Fibroblast of the aortic adventitia (primary cell): ENCODE data around the gene DPH6. TPM values are rescaled to one million over a fixed set of nuclear protein-coding genes. Genes with fewer than 3 reads are reported as not detected.
A peak's percentile ranks its signal among the peaks of the same experiment; 100 is the strongest.

ENCODE experiments used
- DNase-seq: peaks from one replicate; pipeline ENCODE4 v3.0.0-alpha.2; 2010; ENCODE audit warnings: low read depth
- H3K4me3 ChIP-seq: 2 replicates; pipeline ENCODE4 v1.5.1; 2011; ENCODE audit warnings: low read depth, mild to moderate bottlenecking, control low read depth, low read length, moderate library complexity
- total RNA-seq: library from RNA; depleted of rRNA; stranded (reverse); fragments of >200 nt; gene quantifications from 2 replicates; pipeline ENCODE4 v1.2.3, GENCODE V29; 2012; ENCODE audit warnings: low replicate concordance
- TF ChIP-seq, protein P1 (sequence below): IDR thresholded peaks from 2 replicates; pipeline ENCODE4 v1.5.1; 2011; ENCODE audit warnings: mild to moderate bottlenecking, low read length, control low read depth, inconsistent platforms; ENCODE audit not compliant: insufficient read depth

The DPH6 gene
- total RNA-seq, 1 donor = 23.3 TPM

DNA sequence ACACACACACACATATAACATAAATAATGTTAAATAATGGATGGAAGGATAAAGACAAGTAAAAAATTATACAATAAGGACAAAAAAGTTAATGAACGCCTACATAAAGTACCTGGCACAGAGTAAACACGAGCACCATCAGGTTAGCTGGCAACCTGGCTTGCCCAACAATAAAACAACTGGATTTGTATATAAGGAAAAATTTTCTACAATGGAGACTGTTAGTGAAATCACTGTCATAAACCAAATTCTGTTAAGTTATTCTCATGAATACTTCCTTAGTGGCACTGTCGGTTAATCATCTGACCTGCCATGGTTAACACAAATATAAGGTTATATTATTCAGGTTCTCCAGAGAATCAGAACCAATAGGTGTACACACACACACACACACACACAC, 54.8 kb downstream of the DPH6 start:
- no peak overlapping the region for H3K4me3 ChIP-seq
- no peak for DNase-seq
- TF ChIP-seq, protein P1, sequence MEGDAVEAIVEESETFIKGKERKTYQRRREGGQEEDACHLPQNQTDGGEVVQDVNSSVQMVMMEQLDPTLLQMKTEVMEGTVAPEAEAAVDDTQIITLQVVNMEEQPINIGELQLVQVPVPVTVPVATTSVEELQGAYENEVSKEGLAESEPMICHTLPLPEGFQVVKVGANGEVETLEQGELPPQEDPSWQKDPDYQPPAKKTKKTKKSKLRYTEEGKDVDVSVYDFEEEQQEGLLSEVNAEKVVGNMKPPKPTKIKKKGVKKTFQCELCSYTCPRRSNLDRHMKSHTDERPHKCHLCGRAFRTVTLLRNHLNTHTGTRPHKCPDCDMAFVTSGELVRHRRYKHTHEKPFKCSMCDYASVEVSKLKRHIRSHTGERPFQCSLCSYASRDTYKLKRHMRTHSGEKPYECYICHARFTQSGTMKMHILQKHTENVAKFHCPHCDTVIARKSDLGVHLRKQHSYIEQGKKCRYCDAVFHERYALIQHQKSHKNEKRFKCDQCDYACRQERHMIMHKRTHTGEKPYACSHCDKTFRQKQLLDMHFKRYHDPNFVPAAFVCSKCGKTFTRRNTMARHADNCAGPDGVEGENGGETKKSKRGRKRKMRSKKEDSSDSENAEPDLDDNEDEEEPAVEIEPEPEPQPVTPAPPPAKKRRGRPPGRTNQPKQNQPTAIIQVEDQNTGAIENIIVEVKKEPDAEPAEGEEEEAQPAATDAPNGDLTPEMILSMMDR = no peak

DNA sequence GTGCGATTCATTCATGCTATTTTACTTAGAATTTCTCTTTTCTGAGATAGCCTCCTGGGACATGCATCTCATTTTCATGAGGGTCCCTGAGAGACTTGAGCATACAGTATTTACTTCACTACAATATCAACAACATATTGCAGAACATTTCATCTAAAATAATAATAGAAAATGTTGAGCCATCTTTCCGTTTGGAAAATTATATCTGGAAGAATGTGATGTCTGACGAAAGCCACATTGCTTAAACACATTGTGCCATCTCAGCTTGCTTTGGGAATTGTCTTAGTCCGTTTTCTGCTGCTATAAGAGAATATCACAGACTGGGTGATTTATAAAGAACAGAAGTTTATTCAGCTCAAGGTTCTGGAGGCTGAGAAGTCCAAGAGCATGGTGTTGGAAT, 55.5 kb downstream of the DPH6 start:
- TF ChIP-seq, protein P1 = no peak
- DNase-seq = no peak
- H3K4me3 ChIP-seq = no peak overlapping the region

DNA sequence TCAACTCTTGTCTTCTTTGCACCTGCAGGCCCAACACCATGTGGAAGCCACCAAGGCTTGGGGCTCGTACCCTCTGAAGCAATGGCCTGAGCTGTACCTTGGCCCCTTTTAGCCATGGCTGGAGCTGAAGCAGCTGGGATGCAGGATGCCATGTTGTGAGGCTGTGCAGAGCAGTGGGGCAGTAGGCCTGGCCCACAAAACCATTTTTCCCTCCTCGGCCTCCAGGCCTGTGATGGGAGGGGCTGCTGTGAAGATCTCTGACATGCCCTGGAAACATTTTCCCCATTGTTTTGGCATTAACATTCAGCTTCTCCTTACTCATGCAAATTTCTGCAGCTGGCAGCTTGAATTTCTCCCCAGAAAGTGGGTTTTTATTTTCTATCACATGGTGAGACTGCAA, 58.5 kb downstream of the DPH6 start:
- TF ChIP-seq, protein P1 = no peak
- DNase-seq = no peak
- H3K4me3 ChIP-seq = no peak overlapping the region

GRCh38 chr15:35486296-35486695, 59.7 kb downstream of the DPH6 start:
- TF ChIP-seq, protein P1 = no peak
- no peak for DNase-seq
- no peak overlapping the region for H3K4me3 ChIP-seq

- TF ChIP-seq, protein P1 = no peak
- no peak for DNase-seq
- H3K4me3 ChIP-seq = no peak overlapping the region
These were observed 60.6 kb downstream of the DPH6 start for GRCh38 chr15:35485411-35485810.

- TF ChIP-seq, protein P1 = no peak
- no peak overlapping the region for H3K4me3 ChIP-seq
- DNase-seq = no peak
These were observed 61.6 kb downstream of the DPH6 start for GRCh38 chr15:35484231-35484945.

DNA sequence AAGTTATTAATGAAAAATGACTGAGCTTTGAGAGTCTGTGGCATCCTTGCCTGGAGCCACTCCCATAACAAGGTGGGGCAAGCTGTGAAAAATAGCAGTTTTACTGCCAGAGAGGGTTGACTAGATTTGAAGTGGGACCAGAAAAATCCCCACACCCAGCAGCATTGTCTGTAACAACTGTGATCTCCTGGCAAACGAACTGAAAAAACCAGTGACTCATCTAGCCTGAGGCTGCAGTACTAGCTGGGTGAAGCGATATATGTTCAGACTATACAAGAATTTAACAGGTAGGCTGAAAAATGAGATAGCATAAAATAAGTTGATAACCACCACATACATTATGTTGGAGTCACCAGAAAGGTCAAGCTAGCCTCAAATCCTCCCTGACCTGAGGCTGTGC, 64.0 kb downstream of the DPH6 start:
- H3K4me3 ChIP-seq = no peak overlapping the region
- DNase-seq = peak; percentile 90
- TF ChIP-seq, protein P1 = no peak
